Measurements from ENCODE around the gene BLCAP. TPM values are rescaled to one million over a fixed set of nuclear protein-coding genes. Genes with fewer than 3 reads are reported as not detected.

BLCAP gene
- total and polyA plus RNA-seq, 2 experiments from 2014 or later = 62.2 to 64.8 TPM

DNA sequence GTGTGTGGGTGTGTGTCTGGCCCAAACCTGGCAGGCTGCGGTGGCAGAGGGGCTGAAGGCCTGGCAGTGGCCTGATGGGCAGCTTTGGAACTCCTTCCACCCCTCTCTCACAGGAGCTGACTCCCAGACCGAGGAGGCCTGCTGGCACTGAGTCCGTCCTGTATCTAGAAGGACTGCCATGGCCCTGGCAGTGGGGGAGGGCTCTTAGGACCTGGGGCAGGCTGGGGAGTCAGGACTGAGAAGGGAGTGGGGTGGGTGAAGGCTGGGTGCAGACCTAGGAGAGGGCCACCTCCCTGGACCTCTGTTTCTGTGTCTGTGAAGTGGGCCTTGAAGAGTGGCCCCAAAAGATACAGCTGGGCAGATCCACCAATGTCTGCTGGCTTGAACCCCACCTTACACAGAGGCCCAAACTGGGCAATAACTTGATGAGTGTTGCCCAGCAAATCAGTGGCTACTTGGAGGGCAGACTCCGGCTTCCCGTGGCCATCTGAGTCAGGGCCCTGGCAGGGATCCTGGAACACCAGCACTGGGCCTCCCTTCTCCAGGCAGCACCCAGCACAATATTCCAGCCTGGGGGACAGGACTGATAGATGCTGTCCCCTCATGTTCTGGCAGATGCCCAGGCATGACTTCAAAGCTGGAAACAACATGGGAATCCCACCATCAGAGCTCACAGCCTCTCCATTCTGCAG, 46.7 kb upstream of the BLCAP start (continued):
- TF ChIP-seq CREB1 (CRISPR knock-in tag; IDR thresholded peaks at IDR 0.05; ENCODE audit: low read depth) (no peak), EZH2 (IDR thresholded peaks at IDR 0.05; ENCODE audit: low read depth, unreplicated experiment) (no peak), ZNF114 (CRISPR knock-in tag; IDR thresholded peaks at IDR 0.05) (no peak), ETS1 (IDR thresholded peaks at IDR 0.05) (no peak), EZH2phosphoT487 (IDR thresholded peaks at IDR 0.05; ENCODE audit: unreplicated experiment) (no peak), STAT1 (IDR thresholded peaks at IDR 0.05; ENCODE audit: unreplicated experiment) (no peak)
- TF ChIP-seq, protein P1, sequence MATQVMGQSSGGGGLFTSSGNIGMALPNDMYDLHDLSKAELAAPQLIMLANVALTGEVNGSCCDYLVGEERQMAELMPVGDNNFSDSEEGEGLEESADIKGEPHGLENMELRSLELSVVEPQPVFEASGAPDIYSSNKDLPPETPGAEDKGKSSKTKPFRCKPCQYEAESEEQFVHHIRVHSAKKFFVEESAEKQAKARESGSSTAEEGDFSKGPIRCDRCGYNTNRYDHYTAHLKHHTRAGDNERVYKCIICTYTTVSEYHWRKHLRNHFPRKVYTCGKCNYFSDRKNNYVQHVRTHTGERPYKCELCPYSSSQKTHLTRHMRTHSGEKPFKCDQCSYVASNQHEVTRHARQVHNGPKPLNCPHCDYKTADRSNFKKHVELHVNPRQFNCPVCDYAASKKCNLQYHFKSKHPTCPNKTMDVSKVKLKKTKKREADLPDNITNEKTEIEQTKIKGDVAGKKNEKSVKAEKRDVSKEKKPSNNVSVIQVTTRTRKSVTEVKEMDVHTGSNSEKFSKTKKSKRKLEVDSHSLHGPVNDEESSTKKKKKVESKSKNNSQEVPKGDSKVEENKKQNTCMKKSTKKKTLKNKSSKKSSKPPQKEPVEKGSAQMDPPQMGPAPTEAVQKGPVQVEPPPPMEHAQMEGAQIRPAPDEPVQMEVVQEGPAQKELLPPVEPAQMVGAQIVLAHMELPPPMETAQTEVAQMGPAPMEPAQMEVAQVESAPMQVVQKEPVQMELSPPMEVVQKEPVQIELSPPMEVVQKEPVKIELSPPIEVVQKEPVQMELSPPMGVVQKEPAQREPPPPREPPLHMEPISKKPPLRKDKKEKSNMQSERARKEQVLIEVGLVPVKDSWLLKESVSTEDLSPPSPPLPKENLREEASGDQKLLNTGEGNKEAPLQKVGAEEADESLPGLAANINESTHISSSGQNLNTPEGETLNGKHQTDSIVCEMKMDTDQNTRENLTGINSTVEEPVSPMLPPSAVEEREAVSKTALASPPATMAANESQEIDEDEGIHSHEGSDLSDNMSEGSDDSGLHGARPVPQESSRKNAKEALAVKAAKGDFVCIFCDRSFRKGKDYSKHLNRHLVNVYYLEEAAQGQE (IDR thresholded peaks at IDR 0.05; ENCODE audit: unreplicated experiment) = no peak

DNA sequence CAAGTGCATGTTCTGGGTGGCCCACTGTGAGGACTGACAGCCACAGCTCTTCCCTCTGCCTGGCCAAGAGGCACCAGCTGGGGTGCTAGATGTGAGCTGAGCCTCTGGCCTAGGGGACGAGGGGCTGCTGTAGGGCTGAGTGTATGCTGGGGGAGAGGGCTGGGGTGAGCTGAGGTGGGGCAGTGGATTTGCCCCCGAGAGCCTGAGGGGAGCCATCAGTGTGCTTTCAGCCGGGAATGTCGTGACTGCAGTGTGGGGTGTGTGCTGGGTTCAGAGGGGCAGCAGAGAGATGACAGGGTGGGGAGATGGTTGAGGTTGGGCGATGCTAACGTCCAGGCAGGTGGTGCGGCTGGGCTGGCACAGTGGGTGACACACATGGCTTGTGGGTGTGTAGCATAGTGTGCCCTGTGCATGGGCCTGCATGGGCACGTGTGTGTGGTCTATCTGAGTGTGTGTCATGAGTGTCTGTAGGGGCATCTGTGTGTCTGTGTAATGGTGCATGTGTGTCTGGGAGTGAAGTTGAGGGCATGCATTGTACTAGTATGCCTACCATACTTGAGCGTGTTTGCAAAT, 46.0 kb upstream of the BLCAP start:
- Histone ChIP-seq H3K79me2 (replicated peaks; ENCODE audit: insufficient read depth) (no peaks in the 10 kb centered on the region), H3K4me2 (no peak overlapping the region), H3K4me3 (no peak overlapping the region), H2AFZ (no peak overlapping the region), H4K20me1 (replicated peaks; ENCODE audit: insufficient read depth) (no peaks in the 10 kb centered on the region), H3K27me3 (ENCODE audit: insufficient read depth) (no peaks in the 10 kb centered on the region), H3F3A (replicated peaks; ENCODE audit: low read depth) (no peaks in the 10 kb centered on the region), H3K27ac (ENCODE audit: low read depth) (no peak overlapping the region), H3K4me1 (ENCODE audit: insufficient read depth) (peaks cover 5% of the 10 kb centered on the region), H3K36me3 (ENCODE audit: insufficient read depth) (no peaks in the 10 kb centered on the region), H3K9me2 (ENCODE audit: insufficient read depth) (no peaks in the 10 kb centered on the region)
- no peak overlapping the region for H3K27ac Mint-ChIP-seq
- no peaks in the 10 kb centered on the region for H3K36me3 Mint-ChIP-seq (ENCODE audit: low read depth)
- no peak for ATAC-seq
- H3K4me1 Mint-ChIP-seq = peaks cover 23% of the 10 kb centered on the region
- no peaks in the 10 kb centered on the region for H3K9me3 Mint-ChIP-seq
- DNase-seq (ENCODE audit: low spot score) = no peak
- no peak overlapping the region for H3K4me3 Mint-ChIP-seq
- peaks cover 9% of the 10 kb centered on the region for H3K27me3 Mint-ChIP-seq (ENCODE audit: insufficient read depth, low read depth, poor library complexity)
- no peak for TF ChIP-seq POLR2AphosphoS5 (IDR thresholded peaks at IDR 0.05; ENCODE audit: low read depth)
- TF ChIP-seq CTCF (conservative IDR thresholded peaks at IDR 0.05; ENCODE audit: low read depth in 2 of 2) = no peak
- no peak for TF ChIP-seq NANOG (IDR thresholded peaks at IDR 0.05; ENCODE audit: borderline replicate concordance)
- no peak for TF ChIP-seq ZNF331 (CRISPR knock-in tag; IDR thresholded peaks at IDR 0.05; ENCODE audit: low read depth)
- no peak for TF ChIP-seq ETS1 (IDR thresholded peaks at IDR 0.05)
- TF ChIP-seq, protein P1 (IDR thresholded peaks at IDR 0.05; ENCODE audit: unreplicated experiment) = no peak
- no peak for TF ChIP-seq STAT1 (IDR thresholded peaks at IDR 0.05; ENCODE audit: unreplicated experiment)
- TF ChIP-seq JUNB (IDR thresholded peaks at IDR 0.05; ENCODE audit: unreplicated experiment) = no peak
- no peak for TF ChIP-seq ZNF114 (CRISPR knock-in tag; IDR thresholded peaks at IDR 0.05)
- TF ChIP-seq EZH2phosphoT487 (IDR thresholded peaks at IDR 0.05; ENCODE audit: unreplicated experiment) = no peak
- no peak for TF ChIP-seq EZH2 (IDR thresholded peaks at IDR 0.05; ENCODE audit: low read depth, unreplicated experiment)

Data from GM23338 (cell line).